Measurements from ENCODE around the gene BRSK2. TPM values are rescaled to one million over a fixed set of nuclear protein-coding genes. Genes with fewer than 3 reads are reported as not detected.
A peak's percentile ranks its signal among the peaks of the same experiment; 100 is the strongest.
"Not testable (repeated sequence)": the region's sequence is repeated elsewhere in the genome, so short reads cannot be mapped to it uniquely, and the experiment has no call there.

The BRSK2 gene
- total RNA-seq, 2 donors from 2014 or later, result 67.5 to 113 TPM

- H3K4me1 ChIP-seq, result no peaks in the 10 kb centered on the region
- no peak overlapping the region for H3K4me3 ChIP-seq
- TF ChIP-seq CTCF (IDR thresholded peaks at IDR 0.05) (no peak), POLR2A (IDR thresholded peaks at IDR 0.05) (no peak)
- no peak overlapping the region for H3K27ac ChIP-seq
- intact Hi-C loops (cut with DNase I), result no loop called here
- ATAC-seq (no peak), DNase-seq (peak in 1 of 4 donors; percentile 0)
- H3K9me3 ChIP-seq, result no peaks in the 10 kb centered on the region
- H3K27me3 ChIP-seq, result no peaks in the 10 kb centered on the region
- WGBS, 2 donors, result 78 to 83% methylated on average over 17 to 25 of the region's 25 CpGs
- H3K36me3 ChIP-seq (replicated peaks in 1 of 2; ENCODE audit: insufficient read depth in 1 of 2, low read depth in 2 of 2), result no peaks in the 10 kb centered on the region
Measured at GRCh38 chr11:1343391-1344055, 46.2 kb upstream of the BRSK2 start.

DNA sequence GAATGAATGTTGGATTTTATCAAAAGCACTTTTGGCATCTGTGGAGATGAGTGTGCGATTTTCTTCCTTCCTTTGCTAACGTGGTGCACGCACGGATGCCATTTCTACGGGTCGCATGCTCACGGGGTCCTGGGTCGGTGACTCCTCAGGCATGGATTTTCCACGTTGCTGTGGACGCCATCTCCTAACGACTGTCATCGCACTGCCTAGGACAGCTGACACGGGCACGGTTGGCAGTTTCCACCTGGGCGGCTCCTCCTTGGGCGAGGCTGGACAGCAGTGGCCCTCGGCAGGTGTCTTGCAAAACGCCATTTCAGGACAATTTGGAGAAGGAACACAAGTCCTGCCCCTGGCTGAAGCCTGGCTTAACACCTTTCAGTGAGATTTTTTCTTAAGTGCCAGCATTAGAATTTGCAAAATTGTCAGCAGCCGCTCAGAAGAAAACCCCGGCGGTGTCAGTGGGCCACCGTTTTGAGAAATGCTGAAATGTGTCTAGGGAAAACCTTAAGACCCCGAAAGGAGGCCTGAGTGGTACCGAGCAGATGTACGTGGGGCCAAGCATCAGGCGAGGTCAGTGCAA is 45.6 kb upstream of the BRSK2 start:
- TF ChIP-seq CTCF (IDR thresholded peaks at IDR 0.05), result no peak
- TF ChIP-seq POLR2A (IDR thresholded peaks at IDR 0.05), result no peak
- WGBS, 2 donors, result 79 to 86% methylated on average over 26 of the region's 26 CpGs
- intact Hi-C loops (cut with DNase I), result no loop called here
- no peaks in the 10 kb centered on the region for H3K36me3 ChIP-seq (replicated peaks in 1 of 2; ENCODE audit: insufficient read depth in 1 of 2, low read depth in 2 of 2)
- H3K4me3 ChIP-seq, result no peak overlapping the region
- no peaks in the 10 kb centered on the region for H3K4me1 ChIP-seq
- H3K27me3 ChIP-seq, result no peaks in the 10 kb centered on the region
- DNase-seq (peak in 1 of 4 donors; percentile 0), ATAC-seq (no peak)
- H3K27ac ChIP-seq, result no peak overlapping the region
- H3K9me3 ChIP-seq, result no peaks in the 10 kb centered on the region

DNA sequence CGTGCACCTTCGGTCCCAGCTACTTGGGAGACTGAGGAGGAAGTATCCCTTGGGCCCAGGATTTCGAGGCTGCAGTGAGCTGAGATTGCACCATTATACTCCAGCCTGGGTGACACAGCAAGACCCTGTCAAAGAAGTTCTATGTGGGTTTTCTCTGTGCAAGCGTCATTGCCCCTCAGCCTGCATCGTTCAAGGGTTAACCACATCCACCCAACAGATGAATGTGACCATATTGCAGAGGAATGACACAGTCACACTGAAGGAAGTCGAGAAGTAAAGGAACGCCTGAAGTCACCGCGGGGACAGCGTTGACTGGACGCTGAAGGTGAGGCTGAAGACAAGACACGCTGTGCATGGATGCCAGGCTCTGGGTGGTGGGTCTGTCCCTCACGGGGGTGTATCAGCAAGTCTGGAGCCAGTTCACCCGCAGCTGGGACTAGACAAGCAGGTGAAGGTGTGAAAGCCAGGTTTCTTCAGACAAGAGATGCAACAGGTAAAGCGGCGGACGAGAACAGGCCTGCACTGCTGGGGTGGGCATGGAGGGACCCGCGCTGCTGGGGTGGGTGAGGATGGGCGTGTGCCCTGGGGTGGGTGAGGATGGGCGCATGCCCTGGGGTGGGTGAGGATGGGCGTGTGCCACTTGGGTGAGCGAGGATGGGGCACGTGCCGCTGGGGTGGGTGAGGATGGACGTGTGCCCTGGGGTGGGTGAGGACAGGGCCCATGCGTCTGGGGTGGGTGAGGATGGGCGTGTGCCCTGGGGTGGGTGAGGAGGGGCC is 43.8 kb upstream of the BRSK2 start:
- Histone ChIP-seq H3K4me3 (no peak overlapping the region), H3K36me3 (replicated peaks in 1 of 2; ENCODE audit: insufficient read depth in 1 of 2, low read depth in 2 of 2) (no peaks in the 10 kb centered on the region), H3K27ac (no peak overlapping the region), H3K9me3 (no peaks in the 10 kb centered on the region), H3K27me3 (no peaks in the 10 kb centered on the region), H3K4me1 (no peaks in the 10 kb centered on the region)
- ATAC-seq (no peak), DNase-seq (peak in 1 of 4 donors; percentile 1)
- WGBS, 2 donors, result 83 to 84% methylated on average over 23 to 28 of the region's 28 CpGs
- intact Hi-C loops (cut with DNase I), result no loop called here
- TF ChIP-seq POLR2A (IDR thresholded peaks at IDR 0.05), result no peak
- no peak for TF ChIP-seq CTCF (IDR thresholded peaks at IDR 0.05)

DNA sequence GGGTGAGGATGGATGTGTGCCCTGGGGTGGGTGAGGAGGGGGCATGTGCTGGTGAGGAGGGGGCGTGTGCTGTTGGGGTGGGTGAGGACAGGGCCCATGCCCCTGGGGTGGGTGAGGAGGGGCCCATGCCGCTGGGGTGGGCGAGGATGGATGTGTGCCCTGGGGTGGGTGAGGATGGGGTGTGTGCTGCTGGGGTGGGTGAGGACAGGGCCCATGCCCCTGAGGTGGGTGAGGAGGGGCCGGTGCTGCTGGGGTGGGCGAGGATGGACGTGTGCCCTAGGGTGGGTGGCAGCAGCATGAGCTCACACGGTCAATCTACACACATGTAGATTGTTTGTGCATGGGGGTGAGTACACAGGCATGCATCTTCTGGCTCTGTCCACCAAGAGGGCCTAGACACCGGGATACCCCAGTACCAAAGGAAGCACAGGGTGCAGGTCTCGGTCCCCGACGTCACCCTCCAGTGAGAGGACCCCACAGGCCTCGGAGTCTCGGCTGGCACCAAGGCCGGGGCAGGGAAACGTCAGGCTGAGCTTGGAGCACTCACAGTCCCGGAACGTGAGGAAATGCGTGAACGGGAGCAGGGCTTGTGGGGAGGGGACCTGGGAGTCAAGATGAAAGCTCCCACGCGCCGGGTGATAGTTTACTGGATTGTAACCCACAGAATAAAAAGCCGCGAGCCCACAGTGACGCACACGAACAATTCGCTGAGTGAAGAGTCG is 42.9 kb upstream of the BRSK2 start:
- ATAC-seq (no peak), DNase-seq (no peak)
- intact Hi-C loops (cut with DNase I), result no loop called here
- no peaks in the 10 kb centered on the region for H3K36me3 ChIP-seq (replicated peaks in 1 of 2; ENCODE audit: insufficient read depth in 1 of 2, low read depth in 2 of 2)
- WGBS, 2 donors, result 89 to 91% methylated on average over 26 of the region's 28 CpGs
- no peaks in the 10 kb centered on the region for H3K4me1 ChIP-seq
- H3K4me3 ChIP-seq, result no peak overlapping the region
- TF ChIP-seq POLR2A (IDR thresholded peaks at IDR 0.05), result no peak
- TF ChIP-seq CTCF (IDR thresholded peaks at IDR 0.05), result no peak
- no peaks in the 10 kb centered on the region for H3K9me3 ChIP-seq
- no peak overlapping the region for H3K27ac ChIP-seq
- H3K27me3 ChIP-seq, result no peaks in the 10 kb centered on the region

DNA sequence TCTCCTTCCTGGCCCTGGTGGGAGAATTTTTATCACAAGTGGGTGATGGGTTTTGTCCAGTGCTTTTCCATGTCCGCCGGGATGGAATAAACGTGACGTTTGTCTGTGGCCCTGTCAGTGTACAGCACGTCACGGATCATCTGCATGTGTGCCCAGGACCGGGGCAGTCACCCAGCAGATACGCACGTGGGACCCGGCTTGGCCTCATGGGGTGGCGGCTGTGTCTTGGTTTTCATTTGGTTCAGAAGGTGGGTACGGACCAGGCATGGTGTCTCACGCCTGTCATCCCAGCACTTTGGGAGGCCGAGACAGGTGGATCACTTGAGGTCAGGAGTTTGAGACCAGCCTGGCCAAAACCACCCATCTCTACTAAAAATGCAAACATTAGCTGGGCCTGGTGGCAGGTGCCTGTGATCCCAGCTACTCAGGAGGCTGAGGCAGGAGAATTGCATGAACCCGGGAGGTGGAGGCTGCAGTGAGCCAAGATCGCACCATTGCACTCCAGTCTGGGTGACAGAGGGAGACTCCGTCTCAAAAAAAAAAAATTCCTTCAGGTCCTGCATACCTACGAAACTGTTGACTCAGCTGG is 42.2 kb upstream of the BRSK2 start:
- H3K36me3 ChIP-seq (replicated peaks in 1 of 2; ENCODE audit: insufficient read depth in 1 of 2, low read depth in 2 of 2); H3K27me3 ChIP-seq; H3K9me3 ChIP-seq; intact Hi-C loops (cut with DNase I); H3K4me3 ChIP-seq; H3K27ac ChIP-seq; ATAC-seq; DNase-seq; H3K4me1 ChIP-seq: not testable (repeated sequence)
- 91 to 95% methylated on average over 10 to 18 of the region's 18 CpGs for WGBS, 2 donors
